ENCODE data around the gene CYP3A5. TPM values are rescaled to one million over a fixed set of nuclear protein-coding genes. Genes with fewer than 3 reads are reported as not detected.

Gene CYP3A5
- total RNA-seq, 1 experiment from 2014 or later = not detected

- Histone ChIP-seq H3K27ac (ENCODE audit: low read length) (no peak overlapping the region), H3K9ac (ENCODE audit: low read length) (no peak overlapping the region), H3K4me2 (ENCODE audit: low read length) (no peak overlapping the region), H3F3A (ENCODE audit: low read length, unreplicated experiment) (no peaks in the 10 kb centered on the region), H4K20me1 (ENCODE audit: low read length) (no peaks in the 10 kb centered on the region), H3K9me2 (replicated peaks; ENCODE audit: low read length) (no peaks in the 10 kb centered on the region), H3K4me3 (ENCODE audit: low read length) (no peak overlapping the region), H3K36me3 (ENCODE audit: low read depth, low read length) (no peaks in the 10 kb centered on the region), H3K9me3 (ENCODE audit: low read length) (no peaks in the 10 kb centered on the region), H3K4me1 (ENCODE audit: insufficient read depth, low read length) (no peaks in the 10 kb centered on the region), H3K79me2 (ENCODE audit: low read length) (no peaks in the 10 kb centered on the region), H2AFZ (ENCODE audit: low read length) (no peak overlapping the region), H3K27me3 (ENCODE audit: low read length) (no peaks in the 10 kb centered on the region)
- intact Hi-C loops (cut with micrococcal nuclease) = loop anchor here (10.0 kb wide), 1 partner anchor 95 kb away; no protein-coding TSS in a partner anchor
- ATAC-seq (no peak), DNase-seq (no peak)
- ChIA-PET POLR2A (ENCODE audit: unreplicated experiment) (interaction anchor here (0.6 kb wide), 1 partner anchor 238 kb away, joined by 3 read pairs; no protein-coding TSS in a partner anchor), CTCF (no interaction called here)
- no TSS peak for BruUV-seq (replicated peaks)
- TF ChIP-seq EZH2 (IDR thresholded peaks at IDR 0.05; ENCODE audit: low read length, unreplicated experiment) (no peak), EZH2phosphoT487 (IDR thresholded peaks at IDR 0.05; ENCODE audit: borderline replicate concordance, low read length) (no peak)
- TF ChIP-seq, protein P1, sequence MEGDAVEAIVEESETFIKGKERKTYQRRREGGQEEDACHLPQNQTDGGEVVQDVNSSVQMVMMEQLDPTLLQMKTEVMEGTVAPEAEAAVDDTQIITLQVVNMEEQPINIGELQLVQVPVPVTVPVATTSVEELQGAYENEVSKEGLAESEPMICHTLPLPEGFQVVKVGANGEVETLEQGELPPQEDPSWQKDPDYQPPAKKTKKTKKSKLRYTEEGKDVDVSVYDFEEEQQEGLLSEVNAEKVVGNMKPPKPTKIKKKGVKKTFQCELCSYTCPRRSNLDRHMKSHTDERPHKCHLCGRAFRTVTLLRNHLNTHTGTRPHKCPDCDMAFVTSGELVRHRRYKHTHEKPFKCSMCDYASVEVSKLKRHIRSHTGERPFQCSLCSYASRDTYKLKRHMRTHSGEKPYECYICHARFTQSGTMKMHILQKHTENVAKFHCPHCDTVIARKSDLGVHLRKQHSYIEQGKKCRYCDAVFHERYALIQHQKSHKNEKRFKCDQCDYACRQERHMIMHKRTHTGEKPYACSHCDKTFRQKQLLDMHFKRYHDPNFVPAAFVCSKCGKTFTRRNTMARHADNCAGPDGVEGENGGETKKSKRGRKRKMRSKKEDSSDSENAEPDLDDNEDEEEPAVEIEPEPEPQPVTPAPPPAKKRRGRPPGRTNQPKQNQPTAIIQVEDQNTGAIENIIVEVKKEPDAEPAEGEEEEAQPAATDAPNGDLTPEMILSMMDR (conservative IDR thresholded peaks at IDR 0.05; ENCODE audit: low read depth, low read length) = no peak
Measured at GRCh38 chr7:99669782-99670181, 10.0 kb downstream of the CYP3A5 start.

DNA sequence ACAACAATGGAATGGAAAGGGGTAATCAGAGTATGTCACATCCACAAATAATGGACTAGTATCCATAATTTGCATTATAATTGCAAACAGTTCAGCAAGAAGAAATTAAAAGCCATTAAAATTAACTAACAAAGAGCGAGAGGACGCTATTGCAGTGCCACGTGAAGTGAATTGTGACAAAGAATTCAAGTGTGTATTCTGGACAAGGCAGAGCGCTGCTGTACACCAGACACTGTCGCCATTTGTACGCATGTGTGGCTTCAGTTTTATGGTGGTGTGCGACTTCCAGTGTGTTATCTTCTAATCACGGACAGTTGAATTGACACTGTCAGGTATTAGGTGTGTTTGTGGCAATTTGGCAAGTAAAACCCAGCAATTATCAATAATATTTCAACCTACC is 11.3 kb downstream of the CYP3A5 start:
- Histone ChIP-seq H3K36me3 (ENCODE audit: low read depth, low read length) (no peaks in the 10 kb centered on the region), H3K27ac (ENCODE audit: low read length) (no peak overlapping the region), H4K20me1 (ENCODE audit: low read length) (no peaks in the 10 kb centered on the region), H3F3A (ENCODE audit: low read length, unreplicated experiment) (no peaks in the 10 kb centered on the region), H2AFZ (ENCODE audit: low read length) (no peak overlapping the region), H3K27me3 (ENCODE audit: low read length) (no peaks in the 10 kb centered on the region), H3K79me2 (ENCODE audit: low read length) (no peaks in the 10 kb centered on the region), H3K4me2 (ENCODE audit: low read length) (no peak overlapping the region), H3K9me2 (replicated peaks; ENCODE audit: low read length) (no peaks in the 10 kb centered on the region), H3K4me1 (ENCODE audit: insufficient read depth, low read length) (no peaks in the 10 kb centered on the region), H3K9me3 (ENCODE audit: low read length) (no peaks in the 10 kb centered on the region), H3K4me3 (ENCODE audit: low read length) (no peak overlapping the region), H3K9ac (ENCODE audit: low read length) (no peak overlapping the region)
- BruUV-seq (replicated peaks) = no TSS peak
- ChIA-PET CTCF (no interaction called here), POLR2A (ENCODE audit: unreplicated experiment) (no interaction called here)
- no peak for ATAC-seq
- no peak for DNase-seq
- intact Hi-C loops (cut with micrococcal nuclease) = no loop called here
- TF ChIP-seq EZH2 (IDR thresholded peaks at IDR 0.05; ENCODE audit: low read length, unreplicated experiment) (no peak), EZH2phosphoT487 (IDR thresholded peaks at IDR 0.05; ENCODE audit: borderline replicate concordance, low read length) (no peak)
- TF ChIP-seq, protein P1 (conservative IDR thresholded peaks at IDR 0.05; ENCODE audit: low read depth, low read length) = no peak

GRCh38 chr7:99667179-99667578 is 12.6 kb downstream of the CYP3A5 start:
- ATAC-seq = no peak
- Histone ChIP-seq H3K9ac (ENCODE audit: low read length) (no peak overlapping the region), H2AFZ (ENCODE audit: low read length) (no peak overlapping the region), H3K9me2 (replicated peaks; ENCODE audit: low read length) (no peaks in the 10 kb centered on the region), H3K27me3 (ENCODE audit: low read length) (no peaks in the 10 kb centered on the region), H3K4me2 (ENCODE audit: low read length) (no peak overlapping the region), H3K27ac (ENCODE audit: low read length) (no peak overlapping the region), H4K20me1 (ENCODE audit: low read length) (no peaks in the 10 kb centered on the region), H3K36me3 (ENCODE audit: low read depth, low read length) (no peaks in the 10 kb centered on the region), H3K4me3 (ENCODE audit: low read length) (no peak overlapping the region), H3K4me1 (ENCODE audit: insufficient read depth, low read length) (no peaks in the 10 kb centered on the region), H3K79me2 (ENCODE audit: low read length) (no peaks in the 10 kb centered on the region), H3F3A (ENCODE audit: low read length, unreplicated experiment) (no peaks in the 10 kb centered on the region), H3K9me3 (ENCODE audit: low read length) (no peaks in the 10 kb centered on the region)
- TF ChIP-seq EZH2 (IDR thresholded peaks at IDR 0.05; ENCODE audit: low read length, unreplicated experiment) = no peak
- TF ChIP-seq EZH2phosphoT487 (IDR thresholded peaks at IDR 0.05; ENCODE audit: borderline replicate concordance, low read length) = no peak
- TF ChIP-seq, protein P1 (conservative IDR thresholded peaks at IDR 0.05; ENCODE audit: low read depth, low read length) = no peak
- ChIA-PET POLR2A (ENCODE audit: unreplicated experiment) (no interaction called here), CTCF (no interaction called here)
- intact Hi-C loops (cut with micrococcal nuclease) = no loop called here
- no peak for DNase-seq
- BruUV-seq (replicated peaks) = no TSS peak

Measured in PC-3 (cell line).